ENCODE results near the gene DHRS9.

GRCh38 chr2:169039702-169040101, 29.7 kb upstream of the DHRS9 start:
- TF ChIP-seq CTCF (IDR thresholded peaks at IDR 0.05; ENCODE audit: insufficient read depth, low read length, poor library complexity, severe bottlenecking) (no peak), EZH2phosphoT487 (conservative IDR thresholded peaks at IDR 0.05; ENCODE audit: low read length) (no peak)
